NT2/D1 (cell line): ENCODE results near the gene STX11.

Experiments
- DNase-seq: peaks from one replicate; pipeline ENCODE4 v3.0.0-alpha.2; 2011; ENCODE audit warnings: low read depth, low spot score
- H3K27me3 ChIP-seq: 2 replicates; pipeline ENCODE4 v1.6.0; 2011; ENCODE audit warnings: mild to moderate bottlenecking; ENCODE audit not compliant: insufficient read length, insufficient read depth
- H3K36me3 ChIP-seq: 2 replicates; pipeline ENCODE4 v1.6.1; 2011; ENCODE audit warnings: mild to moderate bottlenecking, low read length, mixed read lengths; ENCODE audit not compliant: insufficient read depth, insufficient read length
- H3K4me1 ChIP-seq: 2 replicates; pipeline ENCODE4 v1.5.1; 2011; ENCODE audit not compliant: insufficient read depth, insufficient read length
- H3K4me3 ChIP-seq: 2 replicates; pipeline ENCODE4 v1.5.1; 2011; ENCODE audit warnings: low read depth; ENCODE audit not compliant: insufficient read length
- H3K9ac ChIP-seq: 2 replicates; pipeline ENCODE4 v1.6.0; 2011; ENCODE audit warnings: low read depth; ENCODE audit not compliant: insufficient read length
- H3K9me3 ChIP-seq: 2 replicates; pipeline ENCODE4 v1.5.1; 2011; ENCODE audit warnings: mild to moderate bottlenecking, low read length; ENCODE audit not compliant: insufficient read depth
- SUZ12 ChIP-seq: IDR thresholded peaks from 2 replicates; pipeline ENCODE4 v1.6.1; 2011; ENCODE audit not compliant: insufficient read length, insufficient read depth; ENCODE audit errors: extremely low read depth
- YY1 ChIP-seq: IDR thresholded peaks from 2 replicates; pipeline ENCODE4 v1.6.1; 2011; ENCODE audit not compliant: insufficient read length, insufficient read depth
- ZNF274 ChIP-seq: IDR thresholded peaks from 2 replicates; pipeline ENCODE4 v1.6.1; 2011; ENCODE audit warnings: mild to moderate bottlenecking, low read depth, low read length

The STX11 gene

GRCh38 chr6:144149894-144150709, at the start of gene STX11:
Gene STX11 (plus strand): TSS chr6:144150517. CDS start chr6:144186628, 36,111 bp downstream.
- DNase-seq = no peak
- Histone ChIP-seq H3K4me1 (peaks cover 3% of the 10 kb centered on the region), H3K9me3 (no peaks in the 10 kb centered on the region), H3K9ac (peak within 1 kb of the TSS; percentile 70), H3K36me3 (no peaks in the 10 kb centered on the region), H3K4me3 (peak within 1 kb of the TSS; percentile 75), H3K27me3 (peaks cover 51% of the 10 kb centered on the region)
- TF ChIP-seq SUZ12 (no peak), YY1 (no peak), ZNF274 (no peak)

DNA sequence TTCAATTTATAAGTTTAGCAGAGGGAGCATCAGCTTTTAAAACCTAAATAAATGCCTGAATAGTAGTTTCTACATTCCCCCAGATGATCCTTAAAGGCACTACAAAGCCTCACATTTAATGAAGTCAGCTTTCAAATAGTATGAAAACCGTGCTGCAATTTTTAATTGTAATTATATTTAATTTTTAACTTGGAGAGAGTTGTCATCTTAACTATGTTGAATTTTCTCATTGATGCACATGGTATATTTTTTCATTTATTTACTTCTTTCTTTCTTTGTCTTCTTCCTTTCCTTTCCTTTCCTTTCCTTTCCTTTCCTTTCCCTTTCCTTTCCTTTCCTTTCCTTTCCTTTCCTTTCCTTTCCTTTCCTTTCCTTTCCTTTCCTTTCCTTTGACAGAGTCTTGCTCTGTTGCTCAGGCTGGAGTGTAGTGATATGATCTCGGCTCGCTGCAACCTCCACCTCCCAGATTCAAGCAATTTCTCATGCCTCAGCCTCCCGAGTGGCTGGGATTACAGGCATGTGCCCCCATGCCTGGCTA, 47.2 kb upstream of the STX11 start:
- Histone ChIP-seq H3K9ac (no peak overlapping the region), H3K9me3 (no peaks in the 10 kb centered on the region)

DNA sequence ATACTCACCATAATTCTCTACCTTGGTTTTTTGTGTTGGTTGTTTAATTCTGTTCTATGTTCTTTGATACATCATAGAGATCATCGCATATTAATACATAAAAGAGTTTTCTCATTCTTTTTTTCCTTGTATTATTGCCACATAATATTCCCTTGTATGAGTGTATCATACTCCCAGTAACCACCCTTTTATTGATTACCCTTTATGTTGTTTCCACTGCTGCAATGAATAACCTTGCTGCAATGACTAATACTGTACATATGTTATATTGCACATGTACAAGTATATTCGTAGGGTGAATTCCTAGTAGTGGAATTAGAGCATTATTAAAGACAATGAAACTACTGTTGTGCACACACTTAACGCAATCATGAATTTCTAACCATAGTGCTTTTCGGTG, 45.8 kb upstream of the STX11 start:
- H3K4me3 ChIP-seq = no peak overlapping the region
- H3K9ac ChIP-seq = no peak overlapping the region
- H3K36me3 ChIP-seq = no peaks in the 10 kb centered on the region
- no peaks in the 10 kb centered on the region for H3K4me1 ChIP-seq
- no peak for DNase-seq
- no peaks in the 10 kb centered on the region for H3K27me3 ChIP-seq
- TF ChIP-seq ZNF274 (no peak), SUZ12 (no peak), YY1 (no peak)
- H3K9me3 ChIP-seq = no peaks in the 10 kb centered on the region

More for the DNA sequence above, 47.2 kb upstream of the STX11 start:
- Histone ChIP-seq H3K27me3 (no peaks in the 10 kb centered on the region), H3K4me1 (no peaks in the 10 kb centered on the region), H3K4me3 (no peak overlapping the region), H3K36me3 (no peaks in the 10 kb centered on the region)
- no peak for TF ChIP-seq SUZ12
- DNase-seq = no peak

DNA sequence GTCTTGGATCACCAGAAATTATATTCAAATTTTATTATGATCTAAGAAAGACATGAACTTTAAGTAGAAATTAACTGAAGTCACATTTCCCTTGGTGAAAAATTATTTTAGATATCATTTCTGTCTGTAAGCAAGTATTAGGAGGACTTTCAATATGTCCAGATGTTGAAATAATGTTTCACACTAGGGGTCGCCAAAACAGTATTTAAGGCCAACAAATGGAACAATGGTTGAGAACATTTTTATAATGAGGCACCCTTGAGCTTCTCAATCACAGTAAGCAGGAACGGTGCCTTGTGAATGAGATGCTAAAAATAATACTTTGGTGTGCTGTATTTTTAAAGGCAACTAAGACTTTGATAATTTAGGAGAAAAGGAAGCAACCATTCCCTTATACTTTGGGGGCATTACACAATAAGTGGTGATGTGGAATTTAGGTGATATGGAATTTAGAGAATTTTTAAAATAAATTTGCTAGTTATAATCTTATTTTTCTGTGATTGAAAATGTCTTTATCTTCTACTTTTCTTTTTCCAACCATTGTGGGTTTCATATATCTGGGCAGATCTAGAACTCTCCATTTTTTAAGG, 45.3 kb upstream of the STX11 start:
- no peak overlapping the region for H3K4me3 ChIP-seq
- no peak for DNase-seq

GRCh38 chr6:144106206-144106605, 44.1 kb upstream of the STX11 start:
- DNase-seq = no peak
- Histone ChIP-seq H3K36me3 (no peaks in the 10 kb centered on the region), H3K4me1 (no peaks in the 10 kb centered on the region), H3K9ac (no peak overlapping the region), H3K27me3 (no peaks in the 10 kb centered on the region), H3K4me3 (no peak overlapping the region), H3K9me3 (no peaks in the 10 kb centered on the region)
- no peak for TF ChIP-seq YY1
- no peak for TF ChIP-seq SUZ12
- no peak for TF ChIP-seq ZNF274

More for the DNA sequence above, 45.3 kb upstream of the STX11 start:
- no peaks in the 10 kb centered on the region for H3K36me3 ChIP-seq
- no peak for TF ChIP-seq YY1
- no peak for TF ChIP-seq ZNF274
- TF ChIP-seq SUZ12 = no peak
- no peaks in the 10 kb centered on the region for H3K4me1 ChIP-seq
- no peaks in the 10 kb centered on the region for H3K9me3 ChIP-seq
- no peak overlapping the region for H3K9ac ChIP-seq
- H3K27me3 ChIP-seq = no peaks in the 10 kb centered on the region

DNA sequence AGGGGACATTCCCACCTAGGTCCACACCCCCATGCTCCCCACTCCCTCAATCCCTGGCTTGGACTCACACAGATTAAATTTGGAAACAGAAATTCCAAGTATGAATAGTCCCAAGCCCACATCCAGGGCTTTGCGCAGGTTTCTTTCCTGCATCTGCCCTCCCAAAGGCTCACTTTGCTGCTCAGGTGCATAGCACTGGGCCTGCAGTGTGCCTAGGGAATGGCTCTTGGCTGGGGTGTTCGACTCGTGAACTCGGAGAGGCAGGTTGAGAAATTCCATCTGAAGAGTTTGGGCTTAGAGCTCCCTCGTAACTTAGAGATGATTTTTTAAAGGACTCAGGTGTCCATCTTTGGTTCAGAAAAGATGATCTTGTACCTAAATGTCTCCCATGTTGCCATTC, 40.1 kb upstream of the STX11 start:
- Histone ChIP-seq H3K27me3 (no peaks in the 10 kb centered on the region), H3K9ac (no peak overlapping the region), H3K36me3 (no peaks in the 10 kb centered on the region), H3K9me3 (no peaks in the 10 kb centered on the region), H3K4me3 (no peak overlapping the region), H3K4me1 (no peaks in the 10 kb centered on the region)
- TF ChIP-seq SUZ12 (no peak), YY1 (no peak), ZNF274 (no peak)
- no peak for DNase-seq

DNA sequence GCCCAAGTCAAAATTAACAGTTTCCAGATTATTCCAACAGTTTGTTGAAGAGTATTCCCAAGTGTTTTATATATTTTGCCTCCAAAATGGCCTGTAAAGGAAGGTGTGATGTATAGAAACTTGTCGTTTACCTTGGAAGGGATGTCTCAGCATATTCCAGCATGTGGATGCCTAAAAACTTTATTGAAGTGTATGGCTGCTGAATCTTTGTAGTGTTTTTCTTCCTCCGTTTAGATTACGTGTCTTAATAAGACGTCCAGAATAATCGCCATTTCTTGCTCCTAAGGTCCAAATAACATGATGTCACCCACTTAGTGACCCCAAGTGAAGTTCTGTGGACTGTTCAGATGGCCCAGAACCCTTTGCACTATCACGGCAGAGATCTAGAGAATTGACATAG, 37.0 kb upstream of the STX11 start:
- H3K4me3 ChIP-seq = no peak overlapping the region
- no peak for DNase-seq
- no peaks in the 10 kb centered on the region for H3K27me3 ChIP-seq
- no peaks in the 10 kb centered on the region for H3K36me3 ChIP-seq
- no peak for TF ChIP-seq ZNF274
- TF ChIP-seq SUZ12 = no peak
- no peak for TF ChIP-seq YY1
- H3K9ac ChIP-seq = no peak overlapping the region
- H3K9me3 ChIP-seq = no peaks in the 10 kb centered on the region
- no peaks in the 10 kb centered on the region for H3K4me1 ChIP-seq

DNA sequence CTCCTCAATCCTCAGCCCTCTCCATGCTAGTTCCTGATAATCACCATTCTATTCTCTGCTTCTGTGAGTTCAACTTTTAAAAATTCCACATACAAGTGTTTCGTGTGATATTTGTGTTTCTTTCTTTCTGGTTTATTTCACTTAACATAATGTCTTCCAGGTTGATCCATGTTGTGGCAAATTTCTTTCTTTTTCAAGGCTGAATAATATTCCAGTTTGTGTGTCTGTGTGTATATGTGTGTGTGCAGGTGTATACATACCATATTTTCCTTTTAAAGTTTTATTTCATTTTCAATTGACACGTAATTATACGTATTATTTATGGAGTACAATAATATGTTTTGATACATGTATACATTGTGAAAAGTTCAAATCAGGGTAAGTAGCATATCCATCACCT, 35.1 kb upstream of the STX11 start:
- H3K9ac ChIP-seq = no peak overlapping the region
- H3K9me3 ChIP-seq = no peaks in the 10 kb centered on the region
- no peaks in the 10 kb centered on the region for H3K27me3 ChIP-seq
- DNase-seq = no peak
- H3K36me3 ChIP-seq = no peaks in the 10 kb centered on the region
- H3K4me3 ChIP-seq = no peak overlapping the region
- no peaks in the 10 kb centered on the region for H3K4me1 ChIP-seq
- TF ChIP-seq SUZ12 (no peak), YY1 (no peak), ZNF274 (no peak)
